ENCODE data around the gene TNFRSF1B.

The TNFRSF1B gene

DNA sequence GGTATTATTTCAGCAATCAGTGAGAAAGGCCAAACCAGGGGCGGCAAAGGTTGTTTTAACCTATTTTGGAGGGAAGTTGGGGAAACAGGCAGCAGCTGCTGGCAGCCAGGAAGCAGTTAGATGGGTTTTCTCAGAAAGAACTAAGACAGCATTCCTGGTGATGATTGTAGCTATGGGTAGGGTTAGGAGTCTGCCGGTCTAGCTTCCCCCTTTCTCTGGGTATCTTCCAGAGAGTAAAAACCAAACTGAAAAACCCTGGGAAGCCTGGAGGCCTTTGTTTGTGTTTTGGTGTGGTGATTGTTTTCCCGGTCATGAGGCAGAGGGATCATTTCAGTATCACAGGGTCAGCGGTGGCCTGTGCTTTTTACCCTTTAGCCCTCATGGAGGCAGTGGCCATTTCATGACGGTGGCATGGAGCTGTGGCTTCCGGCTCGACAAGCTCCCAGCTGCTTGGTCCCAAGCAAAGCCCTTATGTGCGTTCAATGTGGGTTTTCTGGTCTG lies 19.5 kb upstream of the TNFRSF1B start:
- Histone ChIP-seq H3K27ac (ENCODE audit: extremely low read depth, low read depth, low read length) (no peak overlapping the region), H3K4me3 (ENCODE audit: low read depth, low read length) (no peak overlapping the region), H3K9me3 (ENCODE audit: control insufficient read depth, insufficient read depth, low read depth, low read length) (no peaks in the 10 kb centered on the region), H3K36me3 (ENCODE audit: control insufficient read depth in 2 of 2, insufficient read depth in 1 of 2, low read length in 2 of 2) (no peaks in the 10 kb centered on the region), H3K4me1 (ENCODE audit: control insufficient read depth, insufficient read depth, low read length) (peaks cover 6% of the 10 kb centered on the region; the same call in 1 of the 2 replicates)
- TF ChIP-seq ZNF624 (tag by site-specific recombination; IDR thresholded peaks at IDR 0.05) (no peak), ZNF24 (tag by site-specific recombination; IDR thresholded peaks at IDR 0.05) (no peak), ZNF18 (tag by site-specific recombination; IDR thresholded peaks at IDR 0.05) (no peak), ZNF837 (tag by site-specific recombination; IDR thresholded peaks at IDR 0.05) (no peak), ZNF639 (tag by site-specific recombination; IDR thresholded peaks at IDR 0.05) (no peak), ZNF157 (tag by site-specific recombination; IDR thresholded peaks at IDR 0.05) (no peak), ZFHX2 (tag by site-specific recombination; conservative IDR thresholded peaks at IDR 0.05) (no peak), ZNF692 (tag by site-specific recombination; IDR thresholded peaks at IDR 0.05) (no peak), GLI2 (tag by site-specific recombination; IDR thresholded peaks at IDR 0.05; ENCODE audit: borderline replicate concordance, low read depth) (no peak), ZNF292 (tag by site-specific recombination; IDR thresholded peaks at IDR 0.05; ENCODE audit: borderline replicate concordance, low read depth) (no peak), ZNF621 (tag by site-specific recombination; IDR thresholded peaks at IDR 0.05) (no peak), ZBTB8A (tag by site-specific recombination; IDR thresholded peaks at IDR 0.05) (no peak), ZNF354C (tag by site-specific recombination; IDR thresholded peaks at IDR 0.05; ENCODE audit: borderline replicate concordance, low read depth) (no peak), BCL11A (tag by site-specific recombination; IDR thresholded peaks at IDR 0.05; ENCODE audit: low read depth) (no peak)
- TF ChIP-seq, protein P1, sequence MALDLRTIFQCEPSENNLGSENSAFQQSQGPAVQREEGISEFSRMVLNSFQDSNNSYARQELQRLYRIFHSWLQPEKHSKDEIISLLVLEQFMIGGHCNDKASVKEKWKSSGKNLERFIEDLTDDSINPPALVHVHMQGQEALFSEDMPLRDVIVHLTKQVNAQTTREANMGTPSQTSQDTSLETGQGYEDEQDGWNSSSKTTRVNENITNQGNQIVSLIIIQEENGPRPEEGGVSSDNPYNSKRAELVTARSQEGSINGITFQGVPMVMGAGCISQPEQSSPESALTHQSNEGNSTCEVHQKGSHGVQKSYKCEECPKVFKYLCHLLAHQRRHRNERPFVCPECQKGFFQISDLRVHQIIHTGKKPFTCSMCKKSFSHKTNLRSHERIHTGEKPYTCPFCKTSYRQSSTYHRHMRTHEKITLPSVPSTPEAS (tag by site-specific recombination; IDR thresholded peaks at IDR 0.05) = no peak
- TF ChIP-seq, protein P2, sequence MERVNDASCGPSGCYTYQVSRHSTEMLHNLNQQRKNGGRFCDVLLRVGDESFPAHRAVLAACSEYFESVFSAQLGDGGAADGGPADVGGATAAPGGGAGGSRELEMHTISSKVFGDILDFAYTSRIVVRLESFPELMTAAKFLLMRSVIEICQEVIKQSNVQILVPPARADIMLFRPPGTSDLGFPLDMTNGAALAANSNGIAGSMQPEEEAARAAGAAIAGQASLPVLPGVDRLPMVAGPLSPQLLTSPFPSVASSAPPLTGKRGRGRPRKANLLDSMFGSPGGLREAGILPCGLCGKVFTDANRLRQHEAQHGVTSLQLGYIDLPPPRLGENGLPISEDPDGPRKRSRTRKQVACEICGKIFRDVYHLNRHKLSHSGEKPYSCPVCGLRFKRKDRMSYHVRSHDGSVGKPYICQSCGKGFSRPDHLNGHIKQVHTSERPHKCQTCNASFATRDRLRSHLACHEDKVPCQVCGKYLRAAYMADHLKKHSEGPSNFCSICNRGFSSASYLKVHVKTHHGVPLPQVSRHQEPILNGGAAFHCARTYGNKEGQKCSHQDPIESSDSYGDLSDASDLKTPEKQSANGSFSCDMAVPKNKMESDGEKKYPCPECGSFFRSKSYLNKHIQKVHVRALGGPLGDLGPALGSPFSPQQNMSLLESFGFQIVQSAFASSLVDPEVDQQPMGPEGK (tag by site-specific recombination; IDR thresholded peaks at IDR 0.05) = no peak
- CTCF ChIA-PET = interaction anchor here (0.6 to 0.7 kb wide), 5 partner anchors 15 to 1905 kb away, joined by 3 to 4 read pairs (median 3); no protein-coding TSS in a partner anchor
- POLR2A ChIA-PET = interaction anchor here (1.7 kb wide), 1 partner anchor 14 kb away, joined by 4 read pairs; no protein-coding TSS in a partner anchor

All from HEK293 (cell line).